Common myeloid progenitor, CD34-positive (primary cell): ENCODE results near the gene MAGI2.

Source experiments
- CTCF ChIA-PET: fragments of 350-600 bp; sonication (Branson Sonifier 250); formaldehyde crosslinking; loops from one replicate; lab custom pipeline; 2021; ENCODE audit warnings: antibody characterized with exemption; lab: Charles Lee
- POLR2A ChIA-PET: fragments of 350-600 bp; sonication (Branson Sonifier 250); formaldehyde crosslinking; loops from one replicate; lab custom pipeline; 2021; ENCODE audit warnings: antibody characterized with exemption; lab: Charles Lee
- DNase-seq, 3 donors: peaks; one replicate each; pipeline versions ENCODE4 v3.0.0 to v3.0.0-alpha.2; 2013
- H3K27ac ChIP-seq, 2 experiments: 1 replicate in 1 of 2; 2 replicates in 1 of 2; pipeline ENCODE4 v1.7.0; 2013; ENCODE audit warnings: inconsistent platforms in 2 of 2, low read length in 2 of 2, mild to moderate bottlenecking in 2 of 2, low read depth in 1 of 2, moderate library complexity in 1 of 2; ENCODE audit not compliant: severe bottlenecking in 2 of 2, insufficient read depth in 1 of 2, poor library complexity in 1 of 2
- H3K27me3 ChIP-seq, 5 experiments: replicated peaks in 2 of 5; 1 replicate in 3 of 5; 2 replicates in 2 of 5; pipeline versions ENCODE4 v1.6.1 to v1.7.0; 2013; ENCODE audit warnings: low read length in 4 of 5, mild to moderate bottlenecking in 2 of 5, moderate library complexity in 2 of 5, inconsistent platforms in 1 of 5; ENCODE audit not compliant: insufficient read depth in 5 of 5, control insufficient read depth in 4 of 5
- H3K36me3 ChIP-seq, 4 experiments: 1 replicate in 2 of 4; 2 replicates in 2 of 4; pipeline versions ENCODE4 v1.6.1 to v1.7.0; 2013; ENCODE audit warnings: low read length in 3 of 4, control low read depth in 1 of 4, mild to moderate bottlenecking in 1 of 4; ENCODE audit not compliant: control insufficient read depth in 4 of 4, insufficient read depth in 4 of 4
- H3K4me1 ChIP-seq, 4 experiments: 1 replicate in 3 of 4; 2 replicates in 1 of 4; pipeline versions ENCODE4 v1.6.1 to v1.7.1; 2013; ENCODE audit warnings: low read length in 3 of 4, mild to moderate bottlenecking in 3 of 4, control low read depth in 1 of 4, inconsistent platforms in 1 of 4, moderate library complexity in 1 of 4; ENCODE audit not compliant: control insufficient read depth in 4 of 4, insufficient read depth in 4 of 4; ENCODE audit errors: control extremely low read depth in 1 of 4
- H3K4me3 ChIP-seq, 7 experiments: 1 replicate in 4 of 7; 2 replicates in 3 of 7; pipeline versions ENCODE4 v1.5.1 to v1.7.0; 2013; ENCODE audit warnings: mild to moderate bottlenecking in 7 of 7, low read length in 6 of 7, moderate library complexity in 6 of 7, inconsistent platforms in 2 of 7, low read depth in 2 of 7, control low read depth in 1 of 7; ENCODE audit not compliant: insufficient read depth in 4 of 7, control insufficient read depth in 1 of 7; ENCODE audit errors: extremely low read depth in 1 of 7
- H3K9me3 ChIP-seq, 5 experiments: 1 replicate in 4 of 5; 2 replicates in 1 of 5; pipeline versions ENCODE4 v1.6.1 to v1.7.1; 2013; ENCODE audit warnings: low read length in 4 of 5, mild to moderate bottlenecking in 2 of 5, inconsistent platforms in 1 of 5, low read depth in 1 of 5, moderate library complexity in 1 of 5; ENCODE audit not compliant: control insufficient read depth in 4 of 5, insufficient read depth in 2 of 5; ENCODE audit errors: control extremely low read depth in 1 of 5
- WGBS: methylation state at CpG from one replicate; pipeline ENCODE4 v1.1.5; 2013; ENCODE audit not compliant: insufficient coverage; 5-methylcytosine and 5-hydroxymethylcytosine counted together

Gene MAGI2

GRCh38 chr7:78184299-78184698, 1269.2 kb downstream of the MAGI2 start:
- Histone ChIP-seq H3K9me3 (no peaks in the 10 kb centered on the region), H3K27ac (no peak overlapping the region), H3K36me3 (no peaks in the 10 kb centered on the region), H3K27me3 (no peaks in the 10 kb centered on the region), H3K4me3 (no peak overlapping the region), H3K4me1 (no peaks in the 10 kb centered on the region)
- DNase-seq, result no peak
- no CpG with 5 or more reads among the region's 1 CpG for WGBS
- CTCF ChIA-PET, result no interaction called here
- POLR2A ChIA-PET, result no interaction called here

GRCh38 chr7:78179827-78180477, 1273.5 kb downstream of the MAGI2 start:
- no peaks in the 10 kb centered on the region for H3K4me1 ChIP-seq
- no peaks in the 10 kb centered on the region for H3K9me3 ChIP-seq
- H3K4me3 ChIP-seq, result no peak overlapping the region
- ChIA-PET POLR2A (no interaction called here), CTCF (interaction anchor here (1.0 kb wide), 1 partner anchor 9 kb away, joined by 3 read pairs; no protein-coding TSS in a partner anchor)
- H3K27ac ChIP-seq, result no peak overlapping the region
- H3K27me3 ChIP-seq, result no peaks in the 10 kb centered on the region
- 100% methylated on average over 1 of the region's 4 CpGs for WGBS
- no peak for DNase-seq
- no peaks in the 10 kb centered on the region for H3K36me3 ChIP-seq

- 97% methylated on average over 3 of the region's 5 CpGs for WGBS
- H3K9me3 ChIP-seq, result no peaks in the 10 kb centered on the region
These were observed 1274.3 kb downstream of the MAGI2 start for GRCh38 chr7:78179211-78179610.

GRCh38 chr7:78178319-78178718, 1275.1 kb downstream of the MAGI2 start:
- WGBS, result 100% methylated on average over 1 of the region's 2 CpGs
- no peaks in the 10 kb centered on the region for H3K4me1 ChIP-seq
- no peaks in the 10 kb centered on the region for H3K27me3 ChIP-seq
- no peaks in the 10 kb centered on the region for H3K36me3 ChIP-seq
- ChIA-PET POLR2A (no interaction called here), CTCF (no interaction called here)
- no peaks in the 10 kb centered on the region for H3K9me3 ChIP-seq
- no peak overlapping the region for H3K27ac ChIP-seq
- no peak overlapping the region for H3K4me3 ChIP-seq
- no peak for DNase-seq

More at GRCh38 chr7:78179211-78179610, 1274.3 kb downstream of the MAGI2 start:
- H3K4me3 ChIP-seq, result no peak overlapping the region
- H3K36me3 ChIP-seq, result no peaks in the 10 kb centered on the region
- DNase-seq, result no peak
- H3K4me1 ChIP-seq, result no peaks in the 10 kb centered on the region
- ChIA-PET POLR2A (no interaction called here), CTCF (interaction anchor here (1.0 kb wide), 1 partner anchor 8 kb away, joined by 3 read pairs; no protein-coding TSS in a partner anchor)
- no peaks in the 10 kb centered on the region for H3K27me3 ChIP-seq
- H3K27ac ChIP-seq, result no peak overlapping the region

GRCh38 chr7:78176171-78176570, 1277.3 kb downstream of the MAGI2 start:
- H3K4me1 ChIP-seq, result no peaks in the 10 kb centered on the region
- CTCF ChIA-PET, result no interaction called here
- POLR2A ChIA-PET, result no interaction called here
- H3K27me3 ChIP-seq, result no peaks in the 10 kb centered on the region
- no peak overlapping the region for H3K4me3 ChIP-seq
- DNase-seq, result no peak
- H3K27ac ChIP-seq, result no peak overlapping the region
- no peaks in the 10 kb centered on the region for H3K36me3 ChIP-seq
- H3K9me3 ChIP-seq, result no peaks in the 10 kb centered on the region
- WGBS, result 67% methylated on average over 5 of the region's 5 CpGs

- Histone ChIP-seq H3K36me3 (no peaks in the 10 kb centered on the region), H3K4me3 (no peak overlapping the region), H3K27ac (no peak overlapping the region), H3K9me3 (no peaks in the 10 kb centered on the region), H3K4me1 (no peaks in the 10 kb centered on the region), H3K27me3 (no peaks in the 10 kb centered on the region)
- no peak for DNase-seq
- WGBS, result over 99% methylated on average over 10 of the region's 10 CpGs
- POLR2A ChIA-PET, result no interaction called here
- CTCF ChIA-PET, result no interaction called here
These were observed 1278.0 kb downstream of the MAGI2 start for GRCh38 chr7:78175330-78176100.

- Histone ChIP-seq H3K27me3 (no peaks in the 10 kb centered on the region), H3K27ac (no peak overlapping the region), H3K9me3 (no peaks in the 10 kb centered on the region), H3K4me3 (no peak overlapping the region), H3K4me1 (no peaks in the 10 kb centered on the region), H3K36me3 (no peaks in the 10 kb centered on the region)
- no peak for DNase-seq
- WGBS, result 80% methylated on average over 5 of the region's 5 CpGs
- ChIA-PET POLR2A (no interaction called here), CTCF (no interaction called here)
These were observed 1279.8 kb downstream of the MAGI2 start for GRCh38 chr7:78173666-78174065.
